ENCODE results near the gene PRR35. TPM values are rescaled to one million over a fixed set of nuclear protein-coding genes. Genes with fewer than 3 reads are reported as not detected.

PRR35 gene
- total and polyA plus RNA-seq, 2 experiments from 2014 or later: 0.66 TPM; not detected in 1

- no peaks in the 10 kb centered on the region for H3K27me3 ChIP-seq
- H3K4me3 ChIP-seq: no peak overlapping the region
- DNase-seq (ENCODE audit: low read depth in 1 of 2, low spot score in 1 of 2): no peak
- TF ChIP-seq CTCF (IDR thresholded peaks at IDR 0.05; ENCODE audit: low read depth, low read length): no peak
- H3K27ac ChIP-seq: no peak overlapping the region
- H3K36me3 ChIP-seq: no peaks in the 10 kb centered on the region
- peaks cover 4% of the 10 kb centered on the region for H3K4me1 ChIP-seq (ENCODE audit: low read depth)
- no peaks in the 10 kb centered on the region for H3K9me3 ChIP-seq (ENCODE audit: low read depth)
Measured at GRCh38 chr16:572865-573650, 12.9 kb downstream of the PRR35 start.

GRCh38 chr16:574021-574760 lies 14.0 kb downstream of the PRR35 start:
- TF ChIP-seq CTCF (IDR thresholded peaks at IDR 0.05; ENCODE audit: low read depth, low read length): no peak
- Histone ChIP-seq H3K36me3 (no peaks in the 10 kb centered on the region), H3K27ac (no peak overlapping the region), H3K27me3 (no peaks in the 10 kb centered on the region), H3K4me1 (ENCODE audit: low read depth) (peaks cover under 1% of the 10 kb centered on the region), H3K9me3 (ENCODE audit: low read depth) (no peaks in the 10 kb centered on the region), H3K4me3 (no peak overlapping the region)
- no peak for DNase-seq (ENCODE audit: low read depth in 1 of 2, low spot score in 1 of 2)

- Histone ChIP-seq H3K4me1 (ENCODE audit: low read depth) (no peaks in the 10 kb centered on the region), H3K27ac (no peak overlapping the region), H3K36me3 (no peaks in the 10 kb centered on the region), H3K4me3 (no peak overlapping the region), H3K27me3 (no peaks in the 10 kb centered on the region), H3K9me3 (ENCODE audit: low read depth) (no peaks in the 10 kb centered on the region)
- DNase-seq (ENCODE audit: low read depth in 1 of 2, low spot score in 1 of 2): no peak
- no peak for TF ChIP-seq CTCF (IDR thresholded peaks at IDR 0.05; ENCODE audit: low read depth, low read length)
Measured at GRCh38 chr16:575354-576196, 15.4 kb downstream of the PRR35 start.

DNA sequence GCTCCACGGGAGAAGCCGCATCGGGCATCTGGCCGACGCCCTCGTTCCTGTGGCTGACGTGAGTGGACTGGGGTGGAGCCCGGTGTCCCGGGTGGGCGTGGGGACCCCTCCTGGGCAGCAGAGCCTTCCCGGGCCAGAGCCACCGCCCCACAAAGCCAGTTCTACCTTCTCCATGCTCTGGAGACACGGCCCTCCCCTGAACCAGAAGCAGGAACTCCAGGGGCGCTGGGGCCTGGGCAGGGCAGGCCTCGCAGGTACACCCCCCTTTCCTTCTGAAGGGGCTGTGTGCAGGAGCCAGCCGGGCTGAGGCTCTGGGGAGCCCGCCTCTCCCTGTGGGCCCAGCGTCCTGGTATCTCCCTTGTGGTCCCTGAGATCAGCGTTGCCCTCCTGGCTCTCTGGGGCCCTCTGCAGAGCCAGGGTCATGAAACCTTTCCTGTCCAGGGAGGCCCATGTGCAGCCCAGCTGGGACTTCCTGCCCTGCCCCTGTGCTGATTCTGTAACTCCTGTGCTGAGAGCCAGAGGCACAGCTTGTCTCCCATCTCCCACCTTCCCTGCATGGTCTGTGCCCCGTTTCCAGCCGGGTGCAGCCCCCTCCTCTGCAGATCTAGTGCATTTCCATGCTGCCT lies 16.1 kb downstream of the PRR35 start:
- DNase-seq (ENCODE audit: low read depth in 1 of 2, low spot score in 1 of 2): no peak
- no peaks in the 10 kb centered on the region for H3K27me3 ChIP-seq
- H3K4me3 ChIP-seq: no peak overlapping the region
- TF ChIP-seq CTCF (IDR thresholded peaks at IDR 0.05; ENCODE audit: low read depth, low read length): no peak
- H3K27ac ChIP-seq: no peak overlapping the region
- no peaks in the 10 kb centered on the region for H3K4me1 ChIP-seq (ENCODE audit: low read depth)
- no peaks in the 10 kb centered on the region for H3K9me3 ChIP-seq (ENCODE audit: low read depth)
- no peaks in the 10 kb centered on the region for H3K36me3 ChIP-seq

DNA sequence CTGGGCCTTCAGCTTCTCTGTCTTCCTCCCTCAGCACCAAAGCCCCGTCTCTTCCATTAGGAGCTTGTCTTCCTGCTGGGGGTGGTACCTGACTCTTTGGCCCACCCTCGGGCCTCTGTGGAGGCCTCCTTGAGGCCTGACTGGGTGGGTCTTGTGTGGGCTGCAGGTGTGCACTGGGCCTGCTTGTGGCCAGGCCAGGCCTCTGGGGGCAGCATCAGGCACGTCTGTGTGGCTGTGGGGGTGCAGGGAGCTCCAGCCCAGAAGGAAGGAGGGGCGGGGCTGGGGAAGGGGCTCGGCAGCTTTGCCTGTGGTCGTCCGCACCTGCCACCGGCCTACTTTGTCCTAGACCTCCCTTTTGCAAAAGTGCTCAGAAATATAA lies 16.6 kb downstream of the PRR35 start:
- Histone ChIP-seq H3K27ac (no peak overlapping the region), H3K4me1 (ENCODE audit: low read depth) (no peaks in the 10 kb centered on the region), H3K27me3 (no peaks in the 10 kb centered on the region), H3K4me3 (no peak overlapping the region), H3K9me3 (ENCODE audit: low read depth) (no peaks in the 10 kb centered on the region), H3K36me3 (no peaks in the 10 kb centered on the region)
- TF ChIP-seq CTCF (IDR thresholded peaks at IDR 0.05; ENCODE audit: low read depth, low read length): no peak
- DNase-seq (ENCODE audit: low read depth in 1 of 2, low spot score in 1 of 2): no peak

Data from cardiac muscle cell (in vitro differentiated cells and primary cell).